ENCODE measurements around the gene CUX1. TPM values are rescaled to one million over a fixed set of nuclear protein-coding genes. Genes with fewer than 3 reads are reported as not detected.
"Not testable (repeated sequence)": the region's sequence is repeated elsewhere in the genome, so short reads cannot be mapped to it uniquely, and the experiment has no call there.

CUX1 gene
- total and polyA plus RNA-seq, 7 experiments from 2014 or later, result 10.1 to 81.6 (median 42.5) TPM

DNA sequence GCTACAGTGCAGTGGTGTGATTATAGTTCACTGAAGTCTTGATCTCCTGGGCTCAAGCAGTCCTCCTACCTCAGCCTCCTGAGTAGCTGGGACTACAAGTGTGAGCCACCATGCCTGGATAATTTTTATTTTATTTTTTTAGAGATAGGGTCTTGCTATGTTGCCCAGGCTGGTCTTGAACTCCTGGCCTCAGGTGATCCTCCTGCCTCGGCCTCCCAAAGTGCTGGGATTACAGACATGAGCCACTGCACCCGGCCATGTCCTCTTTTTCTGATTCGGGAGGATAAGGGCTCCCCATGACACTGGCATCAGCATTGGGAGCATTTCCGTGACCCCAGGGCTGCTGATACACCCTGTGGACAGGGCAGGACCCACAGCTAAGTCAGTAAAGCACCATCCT is 69.9 kb downstream of the CUX1 start:
- H3K27ac ChIP-seq (ENCODE audit: low read depth, low read length); H3K9me3 ChIP-seq (ENCODE audit: control insufficient read depth in 2 of 3, low read length in 3 of 3); ATAC-seq; H3K27me3 ChIP-seq (ENCODE audit: control insufficient read depth in 2 of 2, insufficient read depth in 2 of 2, low read length in 2 of 2); H3K9me3 Mint-ChIP-seq; H3K36me3 Mint-ChIP-seq; H3K27me3 Mint-ChIP-seq; intact Hi-C loops (cut with micrococcal nuclease); CTCF ChIA-PET; H3K36me3 ChIP-seq (ENCODE audit: control insufficient read depth in 2 of 3, insufficient read depth in 3 of 3, low read length in 3 of 3); H3K4me3 ChIP-seq (ENCODE audit: low read length); DNase-seq; H3K4me3 Mint-ChIP-seq: not testable (repeated sequence)
- POLR2A ChIA-PET, result interaction anchor here (0.7 kb wide), 1 partner anchor 214 kb away, joined by 5 read pairs; no protein-coding TSS in a partner anchor
- peak overlapping the region in 1 of 9 donors; percentile 55 for H3K27ac Mint-ChIP-seq
- peaks cover 15 to 53% (median 34%) of the 10 kb centered on the region in 7 donors for H3K4me1 Mint-ChIP-seq
- peaks cover 0 to 20% of the 10 kb centered on the region in 2 donors for H3K4me1 ChIP-seq (ENCODE audit: control insufficient read depth in 2 of 2, insufficient read depth in 2 of 2, low read length in 2 of 2)

DNA sequence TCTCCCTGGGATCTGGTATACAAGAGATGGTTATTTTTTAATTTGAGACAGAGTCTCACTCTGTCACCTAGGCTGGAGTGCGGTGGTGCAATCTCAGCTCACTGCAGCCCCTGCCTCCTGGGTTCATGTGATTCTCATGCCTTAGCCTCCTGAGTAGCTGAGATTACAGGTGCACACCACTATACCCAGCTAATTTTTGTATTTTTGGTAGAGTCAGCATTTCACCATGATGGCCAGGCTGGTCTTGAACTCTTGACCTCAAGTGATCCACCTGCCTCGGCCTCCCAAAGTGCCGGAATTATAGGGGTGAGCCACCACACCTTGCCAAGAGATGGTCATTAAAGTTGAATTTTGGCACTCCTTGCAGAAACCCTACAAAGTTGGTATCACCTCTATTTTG is 71.1 kb downstream of the CUX1 start:
- ATAC-seq; H3K9me3 Mint-ChIP-seq; H3K4me3 ChIP-seq (ENCODE audit: low read length); H3K27ac ChIP-seq (ENCODE audit: low read depth, low read length); H3K36me3 Mint-ChIP-seq; CTCF ChIA-PET; DNase-seq; H3K4me3 Mint-ChIP-seq; H3K27me3 ChIP-seq (ENCODE audit: control insufficient read depth in 2 of 2, insufficient read depth in 2 of 2, low read length in 2 of 2); H3K27me3 Mint-ChIP-seq; H3K27ac Mint-ChIP-seq; H3K36me3 ChIP-seq (ENCODE audit: control insufficient read depth in 2 of 3, insufficient read depth in 3 of 3, low read length in 3 of 3); H3K9me3 ChIP-seq (ENCODE audit: control insufficient read depth in 2 of 3, low read length in 3 of 3); intact Hi-C loops (cut with micrococcal nuclease): not testable (repeated sequence)
- POLR2A ChIA-PET, result interaction anchor here (1.1 kb wide), 1 partner anchor 31 kb away, joined by 4 read pairs; no protein-coding TSS in a partner anchor
- H3K4me1 ChIP-seq (ENCODE audit: control insufficient read depth in 2 of 2, insufficient read depth in 2 of 2, low read length in 2 of 2), result peaks cover 0 to 20% of the 10 kb centered on the region in 2 donors
- H3K4me1 Mint-ChIP-seq, result peaks cover 15 to 58% (median 35%) of the 10 kb centered on the region in 7 donors

DNA sequence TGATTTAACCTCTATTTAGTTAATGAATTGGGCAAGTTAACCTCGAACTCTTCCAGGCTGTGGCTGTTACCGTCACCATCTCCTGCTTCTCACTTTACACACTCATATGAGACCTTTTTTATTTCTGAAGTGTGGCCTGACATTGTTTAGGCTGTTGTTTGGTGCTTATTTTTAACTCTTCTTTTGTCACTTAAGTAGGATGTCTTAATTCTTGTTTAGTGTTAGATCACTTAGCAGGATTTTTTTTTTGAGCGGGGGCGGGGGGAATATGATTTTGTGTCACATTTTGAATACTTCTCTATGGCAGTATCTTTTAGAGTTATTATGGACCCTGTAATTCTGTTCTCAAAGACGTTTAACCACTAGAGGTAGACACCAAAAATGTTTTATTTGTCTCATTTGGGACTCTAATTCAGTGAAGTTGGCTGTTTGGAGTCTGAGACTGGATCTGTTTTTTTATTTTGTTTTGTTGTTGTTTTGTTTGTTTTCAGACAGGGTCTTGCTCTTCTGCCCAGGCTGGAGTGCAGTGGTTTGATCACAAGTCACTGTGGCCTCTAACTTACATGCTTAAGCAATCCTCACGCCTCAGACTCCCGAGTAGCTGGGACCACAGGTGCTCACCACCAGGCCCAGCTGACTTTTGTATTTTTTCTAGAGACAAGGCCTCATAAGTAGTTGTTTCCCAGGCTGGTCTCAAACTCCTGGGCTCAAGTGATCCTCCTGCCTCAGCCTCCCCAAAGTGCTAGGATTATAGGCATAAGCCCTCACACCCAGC is 73.5 kb downstream of the CUX1 start:
- no peaks in the 10 kb centered on the region for H3K9me3 Mint-ChIP-seq
- Histone ChIP-seq H3K4me1 (ENCODE audit: control insufficient read depth in 2 of 2, insufficient read depth in 2 of 2, low read length in 2 of 2) (no peaks in the 10 kb centered on the region), H3K36me3 (ENCODE audit: control insufficient read depth in 2 of 3, insufficient read depth in 3 of 3, low read length in 3 of 3) (no peaks in the 10 kb centered on the region), H3K9me3 (ENCODE audit: control insufficient read depth in 2 of 3, low read length in 3 of 3) (no peaks in the 10 kb centered on the region), H3K27ac (ENCODE audit: low read depth, low read length) (no peak overlapping the region), H3K4me3 (ENCODE audit: low read length) (no peak overlapping the region), H3K27me3 (ENCODE audit: control insufficient read depth in 2 of 2, insufficient read depth in 2 of 2, low read length in 2 of 2) (no peaks in the 10 kb centered on the region)
- intact Hi-C loops (cut with micrococcal nuclease), result no loop called here
- H3K4me1 Mint-ChIP-seq, result peaks cover 2 to 46% (median 20%) of the 10 kb centered on the region in 7 donors
- POLR2A ChIA-PET, result interaction anchor here (0.6 kb wide), 1 partner anchor 23 kb away, joined by 3 read pairs; no protein-coding TSS in a partner anchor
- no peaks in the 10 kb centered on the region for H3K36me3 Mint-ChIP-seq
- H3K27ac Mint-ChIP-seq, result peak overlapping the region in 3 of 9 donors; percentile 3 to 16 (median 3)
- ATAC-seq (no peak), DNase-seq (no peak)
- no peaks in the 10 kb centered on the region for H3K27me3 Mint-ChIP-seq
- CTCF ChIA-PET, result no interaction called here
- H3K4me3 Mint-ChIP-seq, result no peak overlapping the region

DNA sequence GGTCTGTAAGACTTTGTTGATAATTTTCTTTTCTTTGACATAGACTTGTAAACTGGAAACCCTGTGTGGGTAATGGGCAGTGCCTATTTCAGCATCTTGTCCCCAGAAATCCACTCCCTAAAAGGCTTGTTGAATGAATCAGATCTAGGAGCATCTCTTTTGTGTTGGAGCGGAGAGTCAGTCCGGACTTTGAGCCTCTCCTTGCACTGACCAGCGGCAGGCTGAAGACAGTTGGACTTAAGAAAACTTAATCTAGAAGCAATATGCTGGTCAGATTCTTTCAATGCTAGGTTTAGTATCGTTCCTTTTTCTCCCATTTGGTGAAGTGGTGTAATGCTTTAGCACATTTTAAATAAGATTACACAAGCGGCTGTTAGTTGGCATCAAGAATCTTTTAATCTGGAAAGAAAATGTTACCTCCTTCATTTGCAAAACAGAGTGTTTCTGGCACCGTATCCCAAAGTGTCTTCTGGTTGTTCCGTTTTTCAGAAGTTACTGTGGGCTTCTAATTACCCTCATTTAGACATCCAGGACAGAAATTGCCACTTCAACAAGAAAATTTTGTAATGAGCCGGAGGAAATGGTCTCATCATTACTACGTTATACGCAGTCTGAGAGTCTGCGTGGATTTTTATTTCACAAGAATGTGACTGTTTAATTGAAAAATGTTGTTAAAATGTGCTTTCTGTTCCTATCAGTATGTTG is 74.7 kb downstream of the CUX1 start:
- Histone ChIP-seq H3K4me3 (ENCODE audit: low read length) (no peak overlapping the region), H3K27me3 (ENCODE audit: control insufficient read depth in 2 of 2, insufficient read depth in 2 of 2, low read length in 2 of 2) (no peaks in the 10 kb centered on the region), H3K27ac (ENCODE audit: low read depth, low read length) (no peak overlapping the region), H3K9me3 (ENCODE audit: control insufficient read depth in 2 of 3, low read length in 3 of 3) (no peaks in the 10 kb centered on the region), H3K4me1 (ENCODE audit: control insufficient read depth in 2 of 2, insufficient read depth in 2 of 2, low read length in 2 of 2) (no peaks in the 10 kb centered on the region), H3K36me3 (ENCODE audit: control insufficient read depth in 2 of 3, insufficient read depth in 3 of 3, low read length in 3 of 3) (peaks cover 0 to 2% (median 0%) of the 10 kb centered on the region in 3 experiments)
- Mint-ChIP-seq H3K27me3 (no peaks in the 10 kb centered on the region), H3K9me3 (no peaks in the 10 kb centered on the region), H3K4me3 (no peak overlapping the region), H3K27ac (no peak overlapping the region), H3K4me1 (peaks cover 0 to 43% (median 21%) of the 10 kb centered on the region in 7 donors), H3K36me3 (no peaks in the 10 kb centered on the region)
- DNase-seq (no peak), ATAC-seq (peak; percentile 72)
- ChIA-PET CTCF (no interaction called here), POLR2A (no interaction called here)
- intact Hi-C loops (cut with micrococcal nuclease), result no loop called here

DNA sequence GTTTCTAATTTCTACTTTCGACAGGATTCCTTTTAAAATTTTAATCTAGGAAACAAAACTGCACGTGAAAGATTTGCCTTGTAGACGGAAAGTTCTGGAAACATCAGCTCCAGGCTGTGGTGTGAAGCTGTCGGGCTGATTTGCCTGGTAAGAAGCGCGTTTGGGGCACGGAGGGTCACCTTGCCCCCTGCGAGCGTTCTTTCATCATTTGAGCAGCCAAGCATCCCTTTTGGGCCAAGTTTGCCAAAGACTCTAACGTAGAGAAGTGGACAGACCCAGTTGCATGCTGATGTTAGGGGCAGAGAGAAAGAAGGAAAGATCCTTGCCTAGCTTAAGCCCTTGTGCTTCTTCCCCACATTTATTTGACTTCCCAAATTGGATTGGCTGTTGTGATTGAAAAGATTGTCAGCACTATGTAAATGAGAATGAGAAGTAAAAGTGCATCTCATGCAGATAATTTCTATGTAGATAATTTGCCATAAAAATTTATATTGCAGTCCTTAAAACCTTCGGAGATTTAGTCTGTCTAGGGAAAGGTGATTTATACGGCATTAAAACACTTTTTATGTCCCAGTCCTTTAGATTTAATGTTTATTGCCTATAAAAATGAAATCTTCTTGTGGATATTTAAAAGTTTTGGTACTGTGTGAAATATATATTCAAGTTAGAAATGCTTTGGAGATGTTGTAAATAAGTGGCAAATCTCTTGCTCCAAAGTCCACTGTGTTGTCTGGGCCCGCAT is 76.1 kb downstream of the CUX1 start:
- no peaks in the 10 kb centered on the region for H3K36me3 Mint-ChIP-seq
- no peaks in the 10 kb centered on the region for H3K27me3 Mint-ChIP-seq
- DNase-seq (no peak), ATAC-seq (no peak)
- Histone ChIP-seq H3K27me3 (ENCODE audit: control insufficient read depth in 2 of 2, insufficient read depth in 2 of 2, low read length in 2 of 2) (no peaks in the 10 kb centered on the region), H3K4me3 (ENCODE audit: low read length) (no peak overlapping the region), H3K36me3 (ENCODE audit: control insufficient read depth in 2 of 3, insufficient read depth in 3 of 3, low read length in 3 of 3) (peaks cover 0 to 2% (median 0%) of the 10 kb centered on the region in 3 experiments), H3K4me1 (ENCODE audit: control insufficient read depth in 2 of 2, insufficient read depth in 2 of 2, low read length in 2 of 2) (no peaks in the 10 kb centered on the region), H3K9me3 (ENCODE audit: control insufficient read depth in 2 of 3, low read length in 3 of 3) (no peaks in the 10 kb centered on the region), H3K27ac (ENCODE audit: low read depth, low read length) (no peak overlapping the region)
- CTCF ChIA-PET, result no interaction called here
- H3K4me1 Mint-ChIP-seq, result peaks cover 0 to 41% (median 24%) of the 10 kb centered on the region in 7 donors
- POLR2A ChIA-PET, result no interaction called here
- no peak overlapping the region for H3K4me3 Mint-ChIP-seq
- H3K27ac Mint-ChIP-seq, result no peak overlapping the region
- no peaks in the 10 kb centered on the region for H3K9me3 Mint-ChIP-seq
- intact Hi-C loops (cut with micrococcal nuclease), result no loop called here

DNA sequence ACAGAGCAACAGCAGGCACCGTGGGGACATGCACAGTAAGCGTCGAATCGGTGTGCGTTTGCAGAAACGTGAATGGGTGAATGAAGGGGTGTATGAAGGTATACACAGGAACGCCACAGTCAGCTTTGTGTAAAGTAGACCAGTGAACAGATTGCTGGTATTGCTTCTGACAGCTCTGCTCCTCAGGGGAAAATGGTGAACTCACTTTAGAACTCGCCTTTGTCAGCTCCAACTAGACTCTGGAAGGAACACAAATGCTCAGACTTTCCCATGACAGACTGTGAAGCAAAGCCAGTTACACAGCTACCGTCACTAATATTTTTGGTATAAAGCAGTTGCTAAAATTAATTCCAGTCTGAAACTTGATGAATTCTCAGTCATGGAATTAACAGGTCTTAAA is 78.9 kb downstream of the CUX1 start:
- Mint-ChIP-seq H3K4me3 (no peak overlapping the region), H3K27me3 (no peaks in the 10 kb centered on the region), H3K9me3 (no peaks in the 10 kb centered on the region), H3K4me1 (peaks cover 0 to 34% (median 20%) of the 10 kb centered on the region in 7 donors), H3K27ac (peak overlapping the region in 1 of 9 donors; percentile 33), H3K36me3 (peaks cover 0 to 4% (median 0%) of the 10 kb centered on the region in 5 donors)
- Histone ChIP-seq H3K4me3 (ENCODE audit: low read length) (no peak overlapping the region), H3K9me3 (ENCODE audit: control insufficient read depth in 2 of 3, low read length in 3 of 3) (no peaks in the 10 kb centered on the region), H3K36me3 (ENCODE audit: control insufficient read depth in 2 of 3, insufficient read depth in 3 of 3, low read length in 3 of 3) (peaks cover 0 to 2% (median 0%) of the 10 kb centered on the region in 3 experiments), H3K27ac (ENCODE audit: low read depth, low read length) (no peak overlapping the region), H3K4me1 (ENCODE audit: control insufficient read depth in 2 of 2, insufficient read depth in 2 of 2, low read length in 2 of 2) (no peaks in the 10 kb centered on the region), H3K27me3 (ENCODE audit: control insufficient read depth in 2 of 2, insufficient read depth in 2 of 2, low read length in 2 of 2) (no peaks in the 10 kb centered on the region)
- POLR2A ChIA-PET, result no interaction called here
- CTCF ChIA-PET, result no interaction called here
- no peak for ATAC-seq
- intact Hi-C loops (cut with micrococcal nuclease), result no loop called here
- DNase-seq, result no peak
